DND-41 (cell line): ENCODE measurements around the gene XRCC4.

Experiments used
- ATAC-seq: fragments of 200-7000 bp; cut with Tn5 transposase; 3 replicates; pipeline ENCODE4 v1.9.1; 2021; ENCODE audit warnings: low read depth; ENCODE audit not compliant: insufficient read depth
- DNase-seq: peaks from one replicate; pipeline ENCODE4 v3.0.0-alpha.2; 2020
- H2AFZ ChIP-seq: 2 replicates; pipeline ENCODE4 v1.6.0; 2012; ENCODE audit warnings: low read depth, low read length
- H3K27ac ChIP-seq: 2 replicates; pipeline ENCODE4 v1.5.1; 2012; ENCODE audit warnings: low read length, inconsistent platforms
- H3K27me3 ChIP-seq: fragments of 200-600 bp; sonication (generic); 2 replicates; pipeline ENCODE4 v1.6.0; 2012; ENCODE audit warnings: low read length, mild to moderate bottlenecking, inconsistent platforms; ENCODE audit not compliant: insufficient read depth, poor library complexity
- H3K36me3 ChIP-seq: 2 replicates; pipeline ENCODE4 v1.5.1; 2012; ENCODE audit warnings: low read length, inconsistent platforms; ENCODE audit not compliant: insufficient read depth
- H3K4me1 ChIP-seq: 2 replicates; pipeline ENCODE4 v1.5.1; 2012; ENCODE audit warnings: mild to moderate bottlenecking, low read length; ENCODE audit not compliant: insufficient read depth
- H3K4me2 ChIP-seq: 2 replicates; pipeline ENCODE4 v1.6.0; 2012; ENCODE audit warnings: mild to moderate bottlenecking, moderate library complexity, low read length, inconsistent platforms; ENCODE audit not compliant: insufficient read depth
- H3K4me3 ChIP-seq, 2 experiments: fragments of 200-600 bp in 1 of 2; shearing (Covaris generic) in 1 of 2; 2 replicates each; pipeline ENCODE4 v1.5.1; 2012 to 2016; ENCODE audit warnings: inconsistent platforms in 2 of 2, low read length in 2 of 2, mild to moderate bottlenecking in 2 of 2, low read depth in 1 of 2, moderate library complexity in 1 of 2
- H3K79me2 ChIP-seq: 2 replicates; pipeline ENCODE4 v1.6.0; 2012; ENCODE audit warnings: low read length, inconsistent platforms; ENCODE audit not compliant: insufficient read depth
- H3K9ac ChIP-seq: 2 replicates; pipeline ENCODE4 v1.6.0; 2012; ENCODE audit warnings: low read depth, mild to moderate bottlenecking, inconsistent platforms, low read length, moderate library complexity
- H3K9me3 ChIP-seq: 2 replicates; pipeline ENCODE4 v1.5.1; 2012; ENCODE audit warnings: low read length, moderate library complexity, mild to moderate bottlenecking, inconsistent platforms; ENCODE audit not compliant: insufficient read depth, severe bottlenecking
- H4K20me1 ChIP-seq: 2 replicates; pipeline ENCODE4 v1.6.0; 2012; ENCODE audit warnings: low read length; ENCODE audit not compliant: insufficient read depth
- CTCF ChIP-seq: IDR thresholded peaks from 2 replicates; pipeline ENCODE4 v1.5.1; 2012; ENCODE audit warnings: borderline replicate concordance, low read length, moderate library complexity, mild to moderate bottlenecking; ENCODE audit not compliant: poor library complexity, severe bottlenecking; ENCODE audit errors: extremely low read depth
- EZH2 ChIP-seq: IDR thresholded peaks from 3 replicates; pipeline ENCODE4 v1.6.1; 2012; ENCODE audit warnings: borderline replicate concordance, low read depth, mild to moderate bottlenecking, moderate library complexity, low read length, inconsistent platforms; ENCODE audit not compliant: severe bottlenecking

XRCC4 gene

GRCh38 chr5:83401122-83401731 lies 323.9 kb downstream of the XRCC4 start:
- Histone ChIP-seq H4K20me1 (no peaks in the 10 kb centered on the region), H3K27ac (no peak overlapping the region), H3K36me3 (no peaks in the 10 kb centered on the region), H2AFZ (peak overlapping the region; percentile 7), H3K79me2 (no peaks in the 10 kb centered on the region), H3K4me1 (peaks cover 8% of the 10 kb centered on the region), H3K27me3 (no peaks in the 10 kb centered on the region), H3K4me3 (no peak overlapping the region), H3K9me3 (no peaks in the 10 kb centered on the region), H3K4me2 (no peak overlapping the region), H3K9ac (no peak overlapping the region)
- DNase-seq (peak; percentile 24), ATAC-seq (peak; percentile 66)
- no peak for TF ChIP-seq CTCF
- no peak for TF ChIP-seq EZH2

GRCh38 chr5:83401775-83402174 lies 324.4 kb downstream of the XRCC4 start:
- H2AFZ ChIP-seq, result peak overlapping the region; percentile 7
- ATAC-seq, result peak; percentile 60; the same call in 2 of the 3 replicates
- TF ChIP-seq EZH2 (no peak), CTCF (no peak)

More at GRCh38 chr5:83401775-83402174, 324.4 kb downstream of the XRCC4 start:
- H3K27me3 ChIP-seq, result no peaks in the 10 kb centered on the region
- H3K4me2 ChIP-seq, result no peak overlapping the region
- no peak overlapping the region for H3K27ac ChIP-seq
- no peak overlapping the region for H3K9ac ChIP-seq
- H4K20me1 ChIP-seq, result no peaks in the 10 kb centered on the region
- H3K4me3 ChIP-seq, result no peak overlapping the region
- no peaks in the 10 kb centered on the region for H3K9me3 ChIP-seq
- DNase-seq, result no peak
- H3K79me2 ChIP-seq, result no peaks in the 10 kb centered on the region
- H3K36me3 ChIP-seq, result no peaks in the 10 kb centered on the region
- H3K4me1 ChIP-seq, result peaks cover 8% of the 10 kb centered on the region
